OCI-M1 (cell line): ENCODE measurements around the gene DHCR24.

Experiments used
- DNase-seq: peaks from one replicate; lab custom pipeline; 2025; lab: John Stamatoyannopoulos, UW

DHCR24 gene

DNA sequence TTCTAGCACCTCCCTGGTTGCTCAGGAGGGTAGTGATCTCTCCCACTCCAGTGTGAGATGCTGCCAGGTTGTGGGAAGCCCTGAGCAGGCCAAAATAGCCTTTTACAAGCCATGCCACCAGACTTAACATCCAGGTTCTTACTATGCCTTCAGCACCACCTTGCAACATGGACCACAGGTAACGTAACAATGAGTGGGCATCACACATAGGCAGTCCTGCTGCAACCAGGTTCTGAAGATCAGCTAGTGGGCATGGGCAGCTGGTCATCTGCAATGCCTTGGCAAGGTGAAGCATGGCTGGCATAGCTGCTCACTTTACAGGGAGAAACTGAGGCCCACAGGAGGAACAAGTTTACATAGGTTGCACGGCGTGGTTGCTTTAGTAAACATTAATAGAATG is 40.7 kb downstream of the DHCR24 start:
- DNase-seq = no peak

DNA sequence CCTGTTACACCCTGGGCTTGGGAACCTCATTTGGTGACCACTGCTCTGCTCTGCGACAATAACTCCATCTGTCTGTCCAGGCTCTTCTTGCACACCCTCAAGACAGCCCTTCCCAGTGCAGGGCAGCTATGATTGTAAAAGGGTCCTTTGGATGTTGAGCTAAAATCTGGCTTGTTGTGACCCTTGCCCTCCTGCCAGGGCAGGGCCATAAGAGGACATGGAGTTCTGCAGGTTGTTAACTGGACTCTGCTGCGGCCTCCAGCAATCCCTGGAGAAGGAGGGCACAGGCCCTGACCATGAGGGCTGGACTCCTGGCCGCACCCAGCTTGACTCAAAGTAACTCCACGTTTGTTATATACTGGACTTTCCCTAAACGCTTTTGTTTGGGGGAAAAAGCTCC is 41.2 kb downstream of the DHCR24 start:
- DNase-seq = no peak

DNA sequence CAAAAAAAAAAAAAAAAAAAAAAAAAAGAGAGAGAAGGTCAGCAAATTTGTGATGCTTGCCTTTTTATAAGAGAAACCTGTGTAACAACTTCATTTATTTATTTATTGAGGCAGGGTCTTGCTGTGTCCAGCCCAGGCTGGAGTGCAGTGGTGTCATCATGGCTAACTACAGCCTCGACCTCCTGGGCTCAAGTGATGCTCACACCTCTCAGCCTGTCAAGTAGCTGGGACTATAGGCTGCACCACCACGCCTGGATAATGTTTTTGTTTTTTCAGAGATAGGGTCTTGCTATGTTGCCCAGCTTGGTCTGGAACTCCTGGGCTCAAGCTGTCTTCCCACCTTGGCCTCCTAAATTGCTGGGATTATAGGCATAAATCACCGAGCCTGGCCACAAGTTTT is 42.4 kb downstream of the DHCR24 start:
- DNase-seq = no peak

DNA sequence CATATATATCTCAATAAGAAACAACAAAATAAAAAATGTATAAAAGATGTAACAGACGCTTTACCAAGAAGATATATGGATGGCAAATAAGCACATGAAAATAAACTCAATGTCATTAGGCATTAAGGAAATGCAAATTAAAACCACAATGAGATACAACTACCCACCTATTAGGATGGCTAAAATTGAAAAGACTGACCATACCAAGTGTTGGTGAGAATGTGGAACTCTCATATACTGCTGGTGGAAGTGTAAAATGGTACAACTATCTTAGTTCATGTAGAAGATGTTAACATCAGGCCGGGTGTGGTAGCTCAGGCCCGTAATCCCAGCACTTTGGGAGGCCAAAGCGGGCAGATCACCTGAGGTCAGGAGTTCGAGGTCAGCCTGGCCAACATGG is 43.5 kb downstream of the DHCR24 start:
- DNase-seq = no peak

DNA sequence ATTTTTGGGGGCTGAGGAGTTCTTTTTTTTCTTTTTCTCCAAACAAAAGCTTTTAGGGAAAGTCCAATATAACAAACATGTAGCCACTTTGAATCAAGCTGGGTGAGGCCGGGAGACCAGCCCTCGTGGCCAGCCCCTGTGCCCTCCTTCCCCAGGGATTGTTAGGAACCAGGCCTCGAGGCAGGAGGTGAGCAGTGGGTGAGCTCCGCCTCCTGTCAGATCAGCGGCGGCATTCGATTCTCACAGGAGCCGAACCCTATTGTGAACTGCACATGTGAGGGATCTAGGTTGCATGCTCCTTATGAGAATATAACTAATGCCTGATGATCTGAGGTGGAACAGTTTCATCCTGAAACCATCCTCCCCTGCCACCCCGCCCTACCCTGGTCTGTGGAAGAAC is 44.0 kb downstream of the DHCR24 start:
- no peak for DNase-seq

DNA sequence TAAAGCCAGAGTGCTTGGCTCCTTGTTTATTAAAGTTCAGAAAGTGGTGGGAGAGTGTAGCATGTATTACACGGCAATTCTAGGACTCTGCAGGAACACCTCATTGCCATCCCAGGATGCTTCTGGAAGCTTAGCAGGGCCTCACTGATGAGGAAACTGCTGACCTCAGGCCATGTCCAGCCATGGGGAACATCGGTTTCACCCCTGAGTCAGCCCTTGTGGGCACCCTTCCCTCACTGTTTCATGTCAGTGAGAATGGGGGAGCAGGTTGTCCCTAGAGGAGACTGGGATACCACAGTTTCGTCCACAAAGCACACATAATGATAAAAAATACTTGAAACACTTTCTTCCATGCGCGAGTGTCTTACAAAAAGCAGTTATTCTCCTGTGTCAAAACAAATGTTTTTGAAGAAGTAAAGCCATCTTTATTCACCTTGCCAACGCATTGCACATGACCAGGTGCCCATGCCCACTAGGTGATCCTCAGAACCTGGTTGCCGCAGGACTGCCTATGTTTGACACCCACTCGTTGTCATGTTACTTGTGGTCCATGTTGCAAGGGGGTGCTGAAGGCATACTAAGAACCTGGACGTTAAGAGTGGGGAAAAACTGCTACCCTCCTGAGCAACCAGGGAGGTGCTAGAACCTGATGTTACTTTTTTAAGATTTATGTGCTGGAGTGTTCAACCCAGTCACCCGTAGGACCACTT is 44.6 kb downstream of the DHCR24 start:
- no peak for DNase-seq

DNA sequence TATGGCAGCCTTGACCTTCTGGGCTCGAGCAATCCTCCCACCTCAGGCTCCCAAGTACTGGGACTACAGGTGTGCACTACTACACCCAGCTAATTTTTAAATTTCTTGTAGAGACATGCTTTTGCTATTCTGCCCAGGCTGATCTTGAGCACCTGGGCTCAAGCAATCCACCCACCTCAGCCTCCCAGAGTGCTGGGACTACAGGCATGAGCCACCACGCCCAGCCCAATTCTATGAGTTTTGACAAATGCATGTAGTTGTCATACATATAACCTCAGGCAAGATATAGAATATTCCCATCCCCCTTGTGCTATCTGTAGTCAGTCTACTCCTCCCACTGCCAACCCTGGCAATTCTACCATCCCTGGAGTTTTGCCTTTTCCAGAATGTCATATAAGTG is 47.2 kb downstream of the DHCR24 start:
- no peak for DNase-seq

DNA sequence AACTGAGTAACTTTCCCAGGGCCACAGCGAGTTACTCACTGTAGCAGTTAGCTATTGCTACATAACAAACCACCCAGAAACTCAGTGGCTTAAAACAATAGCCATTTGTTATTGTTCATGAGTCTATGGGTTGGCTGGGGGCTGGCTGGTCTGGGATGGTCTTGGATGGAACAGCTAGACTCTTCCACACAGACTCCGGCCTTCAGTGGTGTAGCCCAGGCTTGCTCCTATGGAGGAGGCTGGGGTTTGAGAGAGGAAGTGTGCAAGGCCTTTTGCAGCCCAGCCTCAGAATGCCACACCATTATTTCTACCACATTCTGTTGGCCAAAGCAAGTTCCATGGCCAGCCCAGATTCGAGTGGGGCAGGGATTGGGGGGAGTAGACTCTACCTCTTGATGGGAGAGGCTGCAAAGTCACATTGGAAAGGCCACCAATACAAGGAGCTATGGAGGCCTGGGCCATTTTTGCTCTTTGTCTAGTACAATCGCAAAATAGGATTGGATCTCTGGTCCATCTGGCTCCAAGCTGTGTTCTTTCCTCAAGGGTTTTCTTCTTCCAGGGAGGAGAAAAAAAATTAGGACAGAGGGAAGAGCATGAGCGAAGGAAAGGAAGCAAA is 48.3 kb downstream of the DHCR24 start:
- DNase-seq = no peak

DNA sequence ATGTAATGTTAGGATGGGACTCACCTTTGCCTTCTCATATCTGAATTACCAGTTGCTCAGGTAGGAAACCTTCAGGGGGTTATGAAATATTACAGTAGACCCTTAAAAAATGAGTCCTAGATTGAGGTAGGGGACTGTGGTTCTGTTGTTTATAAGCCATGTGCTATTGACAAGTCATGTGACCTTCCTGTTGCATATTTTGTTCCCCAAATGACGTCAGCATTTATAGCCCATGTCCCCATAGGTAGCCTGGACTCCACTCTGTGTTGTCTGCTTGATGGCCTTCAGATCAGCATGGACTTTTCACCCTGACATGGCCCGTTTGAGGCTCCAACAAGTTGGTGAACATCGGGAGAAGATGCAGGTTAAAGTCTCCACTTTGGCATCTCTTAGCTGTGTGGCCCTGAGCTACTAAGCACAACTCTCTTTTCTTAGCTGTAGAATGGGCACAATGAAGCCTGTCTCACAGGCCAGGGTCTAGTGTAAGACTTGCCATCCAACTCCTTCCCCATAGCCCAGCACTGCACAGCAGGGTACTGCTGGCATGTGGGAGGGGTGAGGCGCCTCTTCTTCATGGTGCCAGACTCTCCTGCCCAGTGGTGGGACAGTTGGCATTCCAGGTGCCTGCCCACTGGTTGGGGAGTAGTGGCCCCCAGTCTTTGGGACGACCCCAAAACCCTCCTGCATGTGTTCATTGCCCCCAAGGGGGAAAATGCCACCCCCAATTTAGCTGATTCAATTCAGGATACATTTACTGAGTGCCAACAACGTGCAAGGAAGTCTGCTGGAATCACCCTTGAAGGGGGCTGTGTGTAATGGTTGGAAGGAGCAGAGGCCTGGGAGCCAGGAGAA is 49.8 kb downstream of the DHCR24 start:
- peak; percentile 7 for DNase-seq

DNA sequence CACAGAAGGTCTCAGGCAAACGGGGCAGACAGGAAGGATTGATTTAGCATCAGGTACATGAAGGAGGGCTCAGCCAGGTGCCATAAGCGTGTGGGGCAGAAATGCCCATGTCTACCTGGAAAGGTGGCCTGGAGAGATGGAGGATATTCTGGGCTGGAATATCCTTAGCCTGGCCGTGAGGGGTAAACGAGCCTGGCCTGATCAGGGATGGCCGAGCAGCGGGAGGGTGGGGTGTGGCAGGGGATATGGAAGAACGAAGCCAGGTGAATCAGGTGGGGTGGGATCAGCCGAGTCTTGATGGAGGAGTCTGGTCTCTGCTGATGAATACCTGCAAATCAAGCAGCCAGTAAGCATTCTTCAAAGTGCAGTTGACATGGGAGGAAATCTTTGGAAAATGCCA is 50.4 kb downstream of the DHCR24 start:
- DNase-seq = no peak

DNA sequence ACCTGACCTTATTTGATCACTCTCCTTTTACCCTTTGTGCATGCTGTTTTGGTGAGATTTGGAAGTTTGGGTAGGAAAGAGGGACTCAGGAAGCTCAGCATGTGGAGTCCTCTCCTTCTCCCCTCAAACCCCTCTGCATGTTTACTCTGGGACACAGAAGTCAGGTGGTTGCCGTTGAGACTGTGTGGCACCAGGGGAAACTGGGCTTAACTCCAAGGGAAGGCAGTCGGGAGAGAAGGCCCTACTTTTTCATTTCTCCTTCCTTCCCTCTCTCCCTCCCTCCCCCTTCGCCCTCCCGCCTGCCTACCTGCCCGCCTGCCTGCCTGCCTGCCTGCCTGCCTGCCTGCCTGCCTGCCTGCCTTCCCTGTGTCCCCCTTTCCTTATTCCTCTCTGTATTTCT is 51.0 kb downstream of the DHCR24 start:
- no peak for DNase-seq

DNA sequence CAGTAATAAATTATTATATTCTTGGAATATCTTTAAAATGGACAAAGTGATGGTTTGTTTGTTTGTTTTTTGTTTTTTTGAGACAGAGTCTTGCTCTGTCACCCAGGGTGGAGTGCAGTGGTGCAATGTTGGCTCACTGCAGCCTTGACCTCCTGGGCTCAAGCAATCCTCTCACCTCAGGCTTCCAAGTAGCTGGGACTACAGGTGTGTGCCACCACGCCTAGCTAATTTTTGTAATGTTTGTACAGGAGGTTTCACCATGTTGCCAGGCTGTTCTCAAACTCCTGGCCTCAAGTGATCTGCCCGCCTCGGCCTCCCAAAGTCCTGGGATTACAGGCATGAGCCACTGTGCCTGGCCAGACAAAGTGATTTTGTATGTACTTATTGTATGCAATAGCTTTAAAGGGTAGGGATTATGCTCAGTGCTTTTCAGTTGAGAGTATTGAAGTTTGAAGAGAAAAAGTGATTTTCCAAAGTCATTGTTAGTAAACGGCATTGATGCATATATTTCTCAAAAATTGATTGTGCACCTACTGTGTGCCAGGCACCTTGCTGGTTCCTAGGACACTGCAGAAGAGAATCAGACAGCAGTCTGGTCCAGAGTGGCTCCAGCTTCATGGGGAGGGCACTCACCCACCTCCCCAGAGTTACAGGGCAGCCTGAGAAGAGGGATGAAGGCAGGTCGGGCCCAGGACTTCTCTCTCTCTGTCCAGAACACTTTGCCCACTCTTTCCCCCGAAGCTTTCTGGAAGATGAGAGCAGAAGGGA is 51.7 kb downstream of the DHCR24 start:
- no peak for DNase-seq

DNA sequence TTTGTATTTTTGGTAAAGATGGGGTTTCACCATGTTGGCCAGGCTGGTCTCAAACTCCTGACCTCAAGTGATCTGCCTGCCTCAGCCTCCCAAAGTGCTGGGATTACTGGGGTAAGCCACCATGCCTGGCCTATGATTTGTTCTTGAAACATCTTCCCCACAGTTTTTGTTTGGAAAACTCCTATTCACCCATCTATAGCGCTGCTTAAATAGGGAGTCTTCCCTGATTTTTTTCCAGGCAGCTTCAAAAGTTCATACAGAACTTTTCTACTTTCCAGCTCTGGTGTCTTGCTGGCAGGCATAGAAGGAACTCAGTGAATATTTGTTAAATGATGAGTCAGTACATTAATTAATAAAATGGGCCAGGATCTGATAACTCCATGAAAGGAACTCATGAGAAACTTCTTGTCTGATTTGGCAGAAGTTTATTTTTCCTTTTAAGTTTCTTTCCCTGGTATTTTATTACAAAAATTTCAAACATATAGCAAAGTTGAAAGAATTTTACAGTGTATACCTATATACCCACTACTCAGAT is 52.9 kb downstream of the DHCR24 start:
- DNase-seq = no peak

DNA sequence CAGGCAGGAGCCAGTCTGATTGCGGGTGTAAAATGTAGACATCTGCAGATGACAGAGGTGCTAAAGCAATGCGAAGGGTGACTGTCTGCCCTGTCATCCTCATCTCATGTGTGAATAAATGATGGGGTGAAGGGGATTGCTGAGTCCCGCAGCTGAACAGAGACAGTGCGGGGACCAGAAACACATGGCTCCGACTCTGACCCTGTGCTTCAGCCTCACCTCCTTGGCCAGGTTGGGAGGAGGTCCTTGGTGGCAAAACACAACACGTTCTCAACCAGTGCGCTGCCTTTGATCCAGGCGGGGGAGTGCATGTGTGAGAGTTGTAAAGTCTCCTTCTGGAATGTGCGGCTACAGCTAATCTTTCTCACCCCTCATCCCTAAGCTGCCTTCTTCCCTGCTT is 53.9 kb downstream of the DHCR24 start:
- no peak for DNase-seq

DNA sequence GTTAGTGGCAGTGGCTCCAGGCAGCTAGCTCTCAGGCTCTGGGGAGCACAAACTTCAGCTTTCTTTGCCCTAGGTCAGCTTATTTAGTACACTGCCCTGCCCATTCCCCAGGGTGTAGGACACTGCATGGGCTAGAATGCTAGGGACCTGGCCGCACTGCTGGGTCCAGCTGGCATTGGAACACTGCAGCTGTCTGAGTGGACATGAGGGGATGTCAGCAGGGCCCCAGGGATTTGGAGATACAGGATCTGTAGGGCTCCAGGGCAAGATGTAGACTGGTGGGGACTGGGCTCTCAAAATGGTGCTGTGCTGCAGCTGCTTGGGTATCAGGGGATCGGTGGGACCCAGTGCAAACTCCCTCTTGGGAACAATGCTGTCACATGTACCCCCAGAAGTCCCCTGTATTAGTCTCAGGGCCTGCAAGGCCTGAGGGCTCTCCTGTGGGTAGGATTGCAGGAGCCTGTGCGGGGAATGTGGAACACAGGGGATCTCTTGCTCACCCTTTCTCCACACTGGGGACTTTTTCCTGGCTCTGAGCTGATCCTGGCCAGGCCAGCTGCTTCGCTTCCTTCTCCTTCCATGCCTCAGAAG is 60.7 kb downstream of the DHCR24 start:
- DNase-seq = no peak

DNA sequence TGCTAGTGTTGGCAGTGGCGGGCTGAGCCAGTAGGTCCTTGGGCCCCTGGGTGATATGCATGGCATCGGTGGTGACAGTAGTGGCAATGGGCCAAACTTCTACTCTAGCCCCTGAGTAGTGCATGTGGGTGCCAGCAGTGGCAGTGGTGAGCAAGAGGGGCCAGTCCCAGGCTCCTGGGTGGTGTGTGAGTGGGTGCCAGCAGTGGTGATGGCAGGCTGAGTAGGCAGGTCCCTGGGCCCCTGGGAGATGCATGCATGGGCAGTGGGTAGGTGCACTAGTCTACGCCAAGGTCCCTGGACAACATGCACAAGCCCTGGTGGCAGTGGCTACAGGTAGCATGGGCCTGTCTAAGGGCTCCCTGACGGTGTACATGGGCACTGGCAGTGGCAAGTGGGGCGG is 61.3 kb downstream of the DHCR24 start:
- no peak for DNase-seq

DNA sequence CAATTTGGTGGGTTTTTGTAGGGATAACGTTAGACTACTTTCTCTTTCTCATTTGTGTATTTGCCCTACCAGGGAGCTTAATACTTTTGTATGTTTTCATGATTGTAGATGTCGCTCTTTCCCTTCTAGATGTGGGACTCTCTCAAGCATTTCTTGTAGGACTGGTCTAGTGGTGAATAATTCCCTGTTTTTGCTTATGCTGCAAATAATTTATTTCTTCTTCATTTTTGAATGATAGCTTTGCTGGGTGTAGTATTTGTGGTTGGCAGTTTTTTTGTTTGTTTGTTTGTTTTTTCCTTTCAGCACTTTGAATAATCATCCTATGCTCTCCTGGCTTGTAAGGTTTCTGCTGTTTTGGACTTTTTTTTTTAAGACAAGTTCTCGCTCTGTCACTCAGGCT is 63.3 kb downstream of the DHCR24 start:
- no peak for DNase-seq

DNA sequence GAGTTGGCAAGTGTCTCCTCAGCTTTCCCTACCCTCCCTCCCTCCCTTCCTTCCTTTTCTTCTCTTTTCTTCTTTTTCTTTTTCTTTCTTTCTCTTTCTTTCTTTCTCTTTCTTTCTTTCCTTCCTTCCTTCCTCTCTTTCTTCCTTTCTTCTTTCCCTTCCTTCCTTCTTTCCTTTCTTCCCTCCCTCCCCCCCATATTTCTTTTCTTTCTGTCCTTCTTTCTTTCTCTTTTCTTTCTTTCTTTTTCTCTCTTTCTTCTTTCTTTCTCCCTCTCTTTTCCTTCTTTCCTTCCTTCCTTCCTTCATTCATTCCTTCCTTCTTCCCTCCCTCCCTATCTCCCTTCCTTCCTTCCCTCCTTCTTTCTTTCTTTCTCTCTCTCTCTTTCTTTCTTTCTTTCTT is 67.3 kb downstream of the DHCR24 start:
- DNase-seq = no peak

DNA sequence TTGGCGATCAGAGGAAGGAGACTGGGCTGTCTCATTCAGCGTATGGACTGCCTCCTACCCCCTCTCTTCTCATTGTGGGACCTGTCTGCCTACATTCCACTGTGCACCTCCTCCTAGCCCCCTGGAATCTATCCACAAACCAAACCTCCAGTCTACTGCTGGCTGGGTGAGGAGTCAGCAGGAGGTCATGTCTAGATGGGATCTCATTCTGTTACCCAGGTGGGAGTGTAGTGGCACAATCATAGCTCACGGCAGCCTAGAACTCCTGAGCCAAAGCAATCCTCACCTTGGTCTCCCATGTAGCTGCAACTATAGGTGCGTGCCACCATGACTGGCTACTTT is 67.8 kb downstream of the DHCR24 start:
- no peak for DNase-seq

DNA sequence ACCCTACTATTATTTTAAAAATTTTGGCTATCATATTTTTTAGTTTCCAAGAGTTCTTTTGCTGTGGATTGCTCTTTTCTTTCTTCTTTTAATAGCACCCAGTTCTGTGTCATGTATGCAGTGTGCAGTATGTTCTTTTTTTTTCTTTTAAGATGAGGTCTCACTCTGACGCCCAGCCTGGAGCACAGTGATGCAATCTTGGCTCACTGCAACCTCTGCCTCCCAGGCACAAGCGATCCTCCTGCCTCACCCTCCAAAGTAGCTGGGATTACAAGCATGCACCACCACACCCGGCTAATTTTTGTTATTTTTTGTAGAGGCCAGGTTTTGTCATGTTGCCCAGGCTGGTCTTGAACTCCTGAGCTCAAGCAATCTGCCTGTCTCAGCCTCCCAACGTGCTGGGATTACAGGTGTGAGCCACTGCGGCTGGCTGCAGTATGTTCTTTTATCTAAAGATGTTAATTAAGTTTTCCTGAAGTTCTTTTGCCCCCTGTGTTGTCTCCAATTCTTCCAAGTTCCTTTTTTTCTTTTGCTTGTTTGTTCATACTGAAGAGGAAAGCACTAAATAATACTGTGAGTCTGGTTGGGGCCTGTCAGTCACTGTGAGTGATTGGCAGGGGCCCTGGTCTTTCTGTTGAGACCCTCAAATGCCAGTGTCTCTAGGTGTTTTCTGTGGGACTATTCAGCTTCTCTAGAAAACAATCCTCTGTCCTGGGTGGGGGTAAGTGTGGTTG is 68.4 kb downstream of the DHCR24 start:
- no peak for DNase-seq

DNA sequence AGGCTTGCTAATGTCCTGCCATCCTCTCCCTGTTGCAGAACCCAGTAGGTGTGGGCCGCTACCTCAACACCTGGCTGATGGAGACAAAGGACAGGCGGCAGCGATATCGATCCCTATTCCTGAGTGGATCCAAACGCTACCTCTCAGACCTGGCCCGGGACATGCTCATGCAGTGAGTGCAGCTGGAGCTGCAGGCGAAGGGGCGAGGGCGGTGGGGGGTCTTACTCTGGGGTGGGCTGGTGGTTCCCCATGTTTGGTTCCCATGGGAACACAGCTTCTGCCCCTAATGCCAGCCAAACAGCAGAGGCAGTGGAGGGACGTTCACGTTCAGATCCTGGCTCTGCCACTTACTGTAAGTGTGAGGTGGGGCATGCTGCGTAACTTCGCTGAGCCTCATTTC is 70.0 kb downstream of the DHCR24 start:
- no peak for DNase-seq
